ENCODE data around the gene RNF123. TPM values are rescaled to one million over a fixed set of nuclear protein-coding genes. Genes with fewer than 3 reads are reported as not detected.

The RNF123 gene
- total and polyA plus RNA-seq, 2 experiments from 2014 or later: 27.7 to 39.1 TPM

DNA sequence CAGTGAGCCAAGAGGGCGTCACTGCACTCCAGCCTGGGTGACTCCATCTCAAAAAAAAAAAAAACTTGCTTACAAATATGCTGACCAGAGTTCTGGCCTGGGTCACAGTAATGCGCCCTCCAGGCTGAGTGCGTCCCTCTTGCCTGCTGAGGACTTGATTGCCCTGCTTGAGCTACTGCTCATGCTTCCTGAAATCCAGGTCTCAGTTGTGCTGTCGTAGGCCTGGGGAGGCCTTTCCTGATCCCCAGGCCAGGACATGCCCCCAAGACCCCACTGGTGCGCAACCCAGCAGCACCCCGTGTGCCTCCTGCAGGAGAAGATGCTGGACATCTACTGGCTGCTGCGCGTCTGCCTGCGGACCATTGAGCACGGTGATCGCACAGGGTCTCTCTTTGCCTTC, 22.8 kb downstream of the RNF123 start:
- H3K27me3 ChIP-seq: no peaks in the 10 kb centered on the region
- no peaks in the 10 kb centered on the region for H3K4me1 ChIP-seq (ENCODE audit: insufficient read depth)
- H2AFZ ChIP-seq: no peak overlapping the region
- H4K20me1 ChIP-seq (ENCODE audit: insufficient read depth, poor library complexity, severe bottlenecking): no peaks in the 10 kb centered on the region
- no peak for TF ChIP-seq EZH2 (IDR thresholded peaks at IDR 0.05; ENCODE audit: borderline replicate concordance)
- no peak for TF ChIP-seq EZH2phosphoT487 (IDR thresholded peaks at IDR 0.05; ENCODE audit: low read depth, severe bottlenecking, unreplicated experiment)
- TF ChIP-seq, protein P1, sequence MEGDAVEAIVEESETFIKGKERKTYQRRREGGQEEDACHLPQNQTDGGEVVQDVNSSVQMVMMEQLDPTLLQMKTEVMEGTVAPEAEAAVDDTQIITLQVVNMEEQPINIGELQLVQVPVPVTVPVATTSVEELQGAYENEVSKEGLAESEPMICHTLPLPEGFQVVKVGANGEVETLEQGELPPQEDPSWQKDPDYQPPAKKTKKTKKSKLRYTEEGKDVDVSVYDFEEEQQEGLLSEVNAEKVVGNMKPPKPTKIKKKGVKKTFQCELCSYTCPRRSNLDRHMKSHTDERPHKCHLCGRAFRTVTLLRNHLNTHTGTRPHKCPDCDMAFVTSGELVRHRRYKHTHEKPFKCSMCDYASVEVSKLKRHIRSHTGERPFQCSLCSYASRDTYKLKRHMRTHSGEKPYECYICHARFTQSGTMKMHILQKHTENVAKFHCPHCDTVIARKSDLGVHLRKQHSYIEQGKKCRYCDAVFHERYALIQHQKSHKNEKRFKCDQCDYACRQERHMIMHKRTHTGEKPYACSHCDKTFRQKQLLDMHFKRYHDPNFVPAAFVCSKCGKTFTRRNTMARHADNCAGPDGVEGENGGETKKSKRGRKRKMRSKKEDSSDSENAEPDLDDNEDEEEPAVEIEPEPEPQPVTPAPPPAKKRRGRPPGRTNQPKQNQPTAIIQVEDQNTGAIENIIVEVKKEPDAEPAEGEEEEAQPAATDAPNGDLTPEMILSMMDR (IDR thresholded peaks at IDR 0.05; ENCODE audit: poor library complexity): no peak
- no peak overlapping the region for H3K4me3 ChIP-seq
- H3K9me3 ChIP-seq (ENCODE audit: low read depth): no peaks in the 10 kb centered on the region
- H3K79me2 ChIP-seq: no peaks in the 10 kb centered on the region
- no peaks in the 10 kb centered on the region for H3K36me3 ChIP-seq (replicated peaks; ENCODE audit: insufficient read depth, low read depth)
- no peaks in the 10 kb centered on the region for H3K9me2 ChIP-seq (replicated peaks; ENCODE audit: insufficient read depth)
- no peak overlapping the region for H3K27ac ChIP-seq
- no peak overlapping the region for H3K4me2 ChIP-seq
- 93% methylated on average over 11 of the region's 11 CpGs for WGBS (ENCODE audit: low lambda C conversion rate, missing lambda C conversion rate)
- no peak for DNase-seq (ENCODE audit: low spot score)

DNA sequence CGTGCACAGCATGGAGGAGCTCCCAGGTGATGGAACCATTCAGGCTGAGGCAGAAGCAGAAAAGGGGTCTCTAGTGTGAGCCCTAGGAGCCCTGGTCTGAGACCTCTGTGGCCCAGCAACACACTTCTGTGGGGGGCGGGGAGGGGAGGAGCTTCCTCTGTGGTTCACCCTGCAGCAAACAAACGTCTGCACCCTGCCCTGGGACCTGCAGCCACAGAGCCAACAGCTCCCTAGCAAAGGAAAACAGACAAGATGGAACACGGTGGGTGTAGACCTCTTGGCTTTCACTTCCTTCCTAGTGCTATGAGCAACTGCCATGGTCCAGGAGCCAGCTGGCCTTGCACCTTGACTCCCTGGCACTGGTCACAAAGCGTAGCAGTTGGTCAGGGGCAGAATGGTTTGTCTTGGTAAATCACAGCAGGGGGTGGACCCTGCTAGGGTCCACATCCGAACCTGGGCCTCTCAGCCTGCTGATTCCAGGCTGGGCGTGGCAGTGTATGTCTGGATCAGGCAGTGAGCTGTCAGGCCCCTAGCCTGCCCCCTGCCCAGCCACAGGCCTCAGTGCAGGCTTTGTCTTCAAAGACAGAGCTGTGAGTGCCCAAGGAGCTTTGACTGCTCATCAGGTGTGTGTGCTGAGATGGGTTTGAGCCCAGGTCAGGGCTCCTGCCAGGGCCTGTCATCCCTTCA, 23.4 kb downstream of the RNF123 start:
- DNase-seq (ENCODE audit: low spot score): no peak
- H3K36me3 ChIP-seq (replicated peaks; ENCODE audit: insufficient read depth, low read depth): no peaks in the 10 kb centered on the region

DNA sequence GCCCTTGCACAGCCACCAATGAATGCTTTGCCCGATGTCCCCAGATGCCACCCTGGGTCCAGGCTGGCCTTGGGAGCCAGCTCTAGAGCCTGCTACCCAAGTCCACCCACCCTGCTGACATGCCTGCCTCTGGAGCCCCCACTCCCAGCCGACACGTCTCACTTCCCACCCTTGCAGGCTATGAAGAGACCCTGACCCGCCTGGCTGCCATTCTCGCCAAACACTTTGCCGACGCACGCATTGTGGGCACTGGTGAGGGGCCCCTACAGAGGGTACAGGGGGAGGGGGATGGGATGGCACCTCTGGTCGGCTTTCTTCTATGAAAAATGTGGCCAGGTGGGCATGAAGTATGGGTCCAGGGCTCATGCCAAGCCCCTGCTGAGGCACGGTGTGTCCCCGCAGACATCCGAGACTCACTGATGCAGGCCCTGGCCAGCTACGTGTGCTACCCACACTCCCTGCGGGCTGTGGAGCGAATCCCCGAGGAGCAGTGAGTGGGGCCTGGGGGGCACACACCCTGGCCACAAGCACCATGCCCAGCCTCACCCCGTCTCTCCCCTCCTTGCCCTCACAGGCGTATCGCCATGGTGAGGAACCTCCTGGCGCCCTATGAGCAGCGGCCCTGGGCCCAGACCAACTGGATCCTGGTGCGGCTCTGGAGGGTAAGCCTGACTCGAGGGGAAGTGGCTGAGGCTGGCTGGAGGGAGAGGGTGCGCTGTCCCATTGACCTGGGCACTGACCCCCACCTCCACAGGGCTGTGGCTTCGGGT, 24.2 kb downstream of the RNF123 start:
- TF ChIP-seq EZH2 (IDR thresholded peaks at IDR 0.05; ENCODE audit: borderline replicate concordance) (no peak), EZH2phosphoT487 (IDR thresholded peaks at IDR 0.05; ENCODE audit: low read depth, severe bottlenecking, unreplicated experiment) (no peak)
- TF ChIP-seq, protein P1 (IDR thresholded peaks at IDR 0.05; ENCODE audit: poor library complexity): no peak
- DNase-seq (ENCODE audit: low spot score): no peak
- Histone ChIP-seq H3K79me2 (no peaks in the 10 kb centered on the region), H2AFZ (no peak overlapping the region), H3K9me2 (replicated peaks; ENCODE audit: insufficient read depth) (no peaks in the 10 kb centered on the region), H3K4me3 (no peak overlapping the region), H3K4me1 (ENCODE audit: insufficient read depth) (peaks cover under 1% of the 10 kb centered on the region), H3K36me3 (replicated peaks; ENCODE audit: insufficient read depth, low read depth) (no peaks in the 10 kb centered on the region), H3K4me2 (no peak overlapping the region), H3K27me3 (no peaks in the 10 kb centered on the region), H4K20me1 (ENCODE audit: insufficient read depth, poor library complexity, severe bottlenecking) (no peaks in the 10 kb centered on the region), H3K9me3 (ENCODE audit: low read depth) (no peaks in the 10 kb centered on the region), H3K27ac (no peak overlapping the region)
- 94% methylated on average over 21 of the region's 25 CpGs for WGBS (ENCODE audit: low lambda C conversion rate, missing lambda C conversion rate)

More for the DNA sequence above, 23.4 kb downstream of the RNF123 start:
- Histone ChIP-seq H3K9me3 (ENCODE audit: low read depth) (no peaks in the 10 kb centered on the region), H3K4me2 (no peak overlapping the region), H3K9me2 (replicated peaks; ENCODE audit: insufficient read depth) (no peaks in the 10 kb centered on the region), H4K20me1 (ENCODE audit: insufficient read depth, poor library complexity, severe bottlenecking) (no peaks in the 10 kb centered on the region), H3K27me3 (no peaks in the 10 kb centered on the region), H3K79me2 (no peaks in the 10 kb centered on the region), H3K27ac (no peak overlapping the region), H3K4me3 (no peak overlapping the region), H2AFZ (no peak overlapping the region), H3K4me1 (ENCODE audit: insufficient read depth) (no peaks in the 10 kb centered on the region)
- TF ChIP-seq EZH2 (IDR thresholded peaks at IDR 0.05; ENCODE audit: borderline replicate concordance) (no peak), EZH2phosphoT487 (IDR thresholded peaks at IDR 0.05; ENCODE audit: low read depth, severe bottlenecking, unreplicated experiment) (no peak)
- TF ChIP-seq, protein P1 (IDR thresholded peaks at IDR 0.05; ENCODE audit: poor library complexity): no peak
- 76% methylated on average over 7 of the region's 7 CpGs for WGBS (ENCODE audit: low lambda C conversion rate, missing lambda C conversion rate)
